Measurements from ENCODE around the gene GLB1L2. TPM values are rescaled to one million over a fixed set of nuclear protein-coding genes. Genes with fewer than 3 reads are reported as not detected.

Gene GLB1L2
- total RNA-seq, 1 experiment from 2014 or later, result 3.7 TPM

GRCh38 chr11:134413826-134414731 lies 82.3 kb downstream of the GLB1L2 start:
- Histone ChIP-seq H3K4me3 (ENCODE audit: insufficient read depth, low read depth, low read length) (peak overlapping the region; percentile 63; the same call in 1 of the 2 replicates), H3K36me3 (replicated peaks; ENCODE audit: control insufficient read depth, insufficient read depth, low read length) (no peaks in the 10 kb centered on the region; the same call in 1 of the 2 replicates), H3K27me3 (ENCODE audit: control insufficient read depth, insufficient read depth, low read length) (peaks cover 25% of the 10 kb centered on the region)
- no peak for DNase-seq

- DNase-seq, result peak; percentile 49
- Histone ChIP-seq H3K27me3 (ENCODE audit: control insufficient read depth, insufficient read depth, low read length) (peaks cover 25% of the 10 kb centered on the region), H3K36me3 (replicated peaks; ENCODE audit: control insufficient read depth, insufficient read depth, low read length) (no peaks in the 10 kb centered on the region), H3K4me3 (ENCODE audit: insufficient read depth, low read depth, low read length) (no peak overlapping the region)
Measured at GRCh38 chr11:134414766-134415765, 83.3 kb downstream of the GLB1L2 start.

- H3K27me3 ChIP-seq (ENCODE audit: control insufficient read depth, insufficient read depth, low read length), result peaks cover 16% of the 10 kb centered on the region
- H3K36me3 ChIP-seq (replicated peaks; ENCODE audit: control insufficient read depth, insufficient read depth, low read length), result no peaks in the 10 kb centered on the region
- DNase-seq, result peak; percentile 8
- H3K4me3 ChIP-seq (ENCODE audit: insufficient read depth, low read depth, low read length), result no peak overlapping the region
Measured at GRCh38 chr11:134416726-134417125, 84.9 kb downstream of the GLB1L2 start.

GRCh38 chr11:134417871-134418840 lies 86.4 kb downstream of the GLB1L2 start:
- Histone ChIP-seq H3K27me3 (ENCODE audit: control insufficient read depth, insufficient read depth, low read length) (peaks cover 10% of the 10 kb centered on the region), H3K4me3 (ENCODE audit: insufficient read depth, low read depth, low read length) (no peak overlapping the region), H3K36me3 (replicated peaks; ENCODE audit: control insufficient read depth, insufficient read depth, low read length) (no peaks in the 10 kb centered on the region)
- peak; percentile 12 for DNase-seq

GRCh38 chr11:134423106-134423505 lies 91.3 kb downstream of the GLB1L2 start:
- Histone ChIP-seq H3K4me3 (ENCODE audit: insufficient read depth, low read depth, low read length) (no peak overlapping the region), H3K36me3 (replicated peaks; ENCODE audit: control insufficient read depth, insufficient read depth, low read length) (no peaks in the 10 kb centered on the region), H3K27me3 (ENCODE audit: control insufficient read depth, insufficient read depth, low read length) (no peaks in the 10 kb centered on the region)
- DNase-seq, result no peak

- no peak overlapping the region for H3K4me3 ChIP-seq (ENCODE audit: insufficient read depth, low read depth, low read length)
- peak; percentile 43 for DNase-seq
- H3K36me3 ChIP-seq (replicated peaks; ENCODE audit: control insufficient read depth, insufficient read depth, low read length), result no peaks in the 10 kb centered on the region
- H3K27me3 ChIP-seq (ENCODE audit: control insufficient read depth, insufficient read depth, low read length), result no peaks in the 10 kb centered on the region
Measured at GRCh38 chr11:134425413-134425812, 93.6 kb downstream of the GLB1L2 start.

Other genes starting within 250 kb of the GLB1L2 start
- gene NCAPD3, start 108.0 kb upstream of the GLB1L2 start, total RNA-seq (2014; rRNA removed; shearing (Covaris generic)), result 54.9 and 68.2 TPM in 2 replicates
- gene VPS26B, start 107.3 kb upstream of the GLB1L2 start, total RNA-seq (2014; rRNA removed; shearing (Covaris generic)), result 25.3 and 26.8 TPM in 2 replicates
- 114 and 117 TPM in 2 replicates for gene THYN1, start 78.6 kb upstream of the GLB1L2 start, total RNA-seq (2014; rRNA removed; shearing (Covaris generic))
- 44.2 TPM in 2 replicates for gene ACAD8, start 78.4 kb upstream of the GLB1L2 start, total RNA-seq (2014; rRNA removed; shearing (Covaris generic))
- 24.0 and 35.0 TPM in 2 replicates for gene GLB1L3, start 55.6 kb upstream of the GLB1L2 start, total RNA-seq (2014; rRNA removed; shearing (Covaris generic))
- 9.9 and 12.8 TPM in 2 replicates for gene B3GAT1, start 80.3 kb downstream of the GLB1L2 start, total RNA-seq (2014; rRNA removed; shearing (Covaris generic))